A549 (cell line): ENCODE measurements around the gene DRD1.

Experiments used
- CHD2 ChIP-seq: fragments of 150-350 bp; IDR thresholded peaks from 2 replicates; pipeline ENCODE4 v1.6.1; 2014; ENCODE audit warnings: low read length; ENCODE audit not compliant: partially characterized antibody
- CTCF ChIP-seq: fragments of >200 bp; sonication (Bioruptor Twin); formaldehyde crosslinking; IDR thresholded peaks from 3 replicates; pipeline ENCODE4 v1.5.1; 2016
- EP300 ChIP-seq, 2 experiments: fragments of >200 bp; sonication (Bioruptor Twin); formaldehyde crosslinking; IDR thresholded peaks; 2 replicates in 1 of 2; 3 replicates in 1 of 2; pipeline ENCODE4 v1.6.1; 2016 to 2017
- JUN ChIP-seq, 2 experiments: fragments of >200 bp; sonication (Bioruptor Twin); formaldehyde crosslinking; IDR thresholded peaks; 2 replicates in 1 of 2; 3 replicates in 1 of 2; pipeline ENCODE4 v1.6.1; 2016 to 2017
- NR3C1 ChIP-seq: fragments of >200 bp; sonication (Bioruptor Twin); formaldehyde crosslinking; IDR thresholded peaks from 3 replicates; pipeline ENCODE4 v1.6.1; 2017
- POLR2A ChIP-seq: IDR thresholded peaks from 2 replicates; pipeline ENCODE4 v1.6.1; 2012; ENCODE audit warnings: mild to moderate bottlenecking, low read length
- POLR2AphosphoS2 ChIP-seq: conservative IDR thresholded peaks from 2 replicates; pipeline ENCODE4 v1.6.1; 2012; ENCODE audit warnings: low read length, improper control_type of control experiment, inconsistent platforms
- RARB ChIP-seq: fragments of 250-450 bp; sonication (Bioruptor Pico); IDR thresholded peaks from 2 replicates; pipeline ENCODE4 v1.8.0; 2021; ENCODE audit warnings: mild to moderate bottlenecking, moderate library complexity
- RCOR1 ChIP-seq: fragments of 150-350 bp; IDR thresholded peaks from 2 replicates; pipeline ENCODE4 v1.6.1; 2014; ENCODE audit warnings: antibody characterized with exemption, low read length, low read depth
- RFX5 ChIP-seq: fragments of 450-650 bp; IDR thresholded peaks from 2 replicates; pipeline ENCODE4 v1.7.1; 2014; ENCODE audit warnings: antibody characterized with exemption, mild to moderate bottlenecking, moderate library complexity

GRCh38 chr5:175461370-175461769 lies 17.4 kb upstream of the DRD1 start:
- no peak for TF ChIP-seq POLR2A
- no peak for TF ChIP-seq NR3C1
- no peak for TF ChIP-seq CHD2
- TF ChIP-seq JUN (IDR thresholded peaks at IDR 0.05), result no peak
- TF ChIP-seq CTCF, result no peak
- no peak for TF ChIP-seq RCOR1
- no peak for TF ChIP-seq POLR2AphosphoS2
- no peak for TF ChIP-seq EP300 (IDR thresholded peaks at IDR 0.05)
- no peak for TF ChIP-seq RARB
- no peak for TF ChIP-seq RFX5
